HEK293T (cell line): ENCODE results near the gene CASR.

Source experiments
- CTCF ChIA-PET: fragments of 350-600 bp; formaldehyde crosslinking; extraction: SDS; loops from one replicate; lab custom pipeline; 2021; ENCODE audit warnings: antibody characterized with exemption, inconsistent platforms; lab: Yijun Ruan, JAX
- POLR2A ChIA-PET: fragments of 350-600 bp; formaldehyde crosslinking; extraction: SDS; loops from one replicate; lab custom pipeline; 2020; ENCODE audit warnings: antibody characterized with exemption, inconsistent platforms; lab: Yijun Ruan, JAX
- DNase-seq: peaks from one replicate; pipeline ENCODE4 v3.0.0; 2012; ENCODE audit warnings: mixed read lengths; ENCODE audit errors: extremely low spot score
- ARNT ChIP-seq: fragments of 450-650 bp; IDR thresholded peaks from 2 replicates; pipeline ENCODE4 v1.6.1; 2017; ENCODE audit warnings: mild to moderate bottlenecking
- BHLHE40 ChIP-seq: fragments of 450-650 bp; IDR thresholded peaks from 2 replicates; pipeline ENCODE4 v1.6.1; 2016; ENCODE audit warnings: mild to moderate bottlenecking, moderate library complexity, borderline replicate concordance
- CTBP1 ChIP-seq: fragments of 450-650 bp; IDR thresholded peaks from 2 replicates; pipeline ENCODE4 v1.6.1; 2016; ENCODE audit warnings: borderline replicate concordance
- ELF4 ChIP-seq: fragments of 450-650 bp; IDR thresholded peaks from 2 replicates; pipeline ENCODE4 v1.6.1; 2017; ENCODE audit warnings: antibody characterized with exemption
- FOXA1 ChIP-seq: fragments of 450-650 bp; IDR thresholded peaks from 2 replicates; pipeline ENCODE4 v1.6.1; 2016; ENCODE audit warnings: mild to moderate bottlenecking
- FOXK2 ChIP-seq: fragments of 450-650 bp; IDR thresholded peaks from 2 replicates; pipeline ENCODE4 v1.6.1; 2016; ENCODE audit warnings: mild to moderate bottlenecking
- FOXM1 ChIP-seq: fragments of 450-650 bp; IDR thresholded peaks from 2 replicates; pipeline ENCODE4 v1.6.1; 2017; ENCODE audit warnings: mild to moderate bottlenecking, borderline replicate concordance
- HDGF ChIP-seq: fragments of 450-650 bp; IDR thresholded peaks from 2 replicates; pipeline ENCODE4 v1.6.1; 2017; ENCODE audit warnings: antibody characterized with exemption, borderline replicate concordance
- L3MBTL2 ChIP-seq: fragments of 450-650 bp; conservative IDR thresholded peaks from 2 replicates; pipeline ENCODE4 v1.6.1; 2016; ENCODE audit warnings: mild to moderate bottlenecking
- LEF1 ChIP-seq: fragments of 450-650 bp; IDR thresholded peaks from 2 replicates; pipeline ENCODE4 v1.6.1; 2017; ENCODE audit warnings: mild to moderate bottlenecking, borderline replicate concordance
- NFRKB ChIP-seq: fragments of 450-650 bp; IDR thresholded peaks from 2 replicates; pipeline ENCODE4 v1.6.1; 2016; ENCODE audit warnings: mild to moderate bottlenecking, moderate library complexity
- PKNOX1 ChIP-seq: fragments of 450-650 bp; IDR thresholded peaks from 2 replicates; pipeline ENCODE4 v1.6.1; 2016
- SP1 ChIP-seq: fragments of 450-650 bp; IDR thresholded peaks from 2 replicates; pipeline ENCODE4 v1.6.1; 2017
- SUZ12 ChIP-seq: fragments of 450-650 bp; IDR thresholded peaks from 2 replicates; pipeline ENCODE4 v1.6.1; 2016; ENCODE audit warnings: mild to moderate bottlenecking
- TARDBP ChIP-seq: fragments of 450-650 bp; IDR thresholded peaks from 2 replicates; pipeline ENCODE4 v1.6.1; 2016
- ZNF384 ChIP-seq: fragments of 450-650 bp; IDR thresholded peaks from 2 replicates; pipeline ENCODE4 v1.6.1; 2016

Gene CASR

GRCh38 chr3:122234117-122234516 is 50.6 kb downstream of the CASR start:
- CTCF ChIA-PET = no interaction called here
- no peak for DNase-seq
- TF ChIP-seq BHLHE40 = no peak
- no peak for TF ChIP-seq FOXK2
- TF ChIP-seq NFRKB = no peak
- no peak for TF ChIP-seq LEF1
- TF ChIP-seq CTBP1 = no peak
- POLR2A ChIA-PET = no interaction called here

GRCh38 chr3:122235147-122235546 is 51.7 kb downstream of the CASR start:
- no peak for TF ChIP-seq ELF4
- TF ChIP-seq FOXM1 = no peak
- TF ChIP-seq LEF1 = no peak
- no peak for TF ChIP-seq PKNOX1
- no peak for TF ChIP-seq L3MBTL2
- no peak for TF ChIP-seq ZNF384
- ChIA-PET POLR2A (no interaction called here), CTCF (no interaction called here)
- DNase-seq = no peak

GRCh38 chr3:122239112-122239511 is 55.6 kb downstream of the CASR start:
- POLR2A ChIA-PET = no interaction called here
- DNase-seq = no peak
- TF ChIP-seq LEF1 (no peak), BHLHE40 (no peak), PKNOX1 (no peak), TARDBP (no peak)
- CTCF ChIA-PET = no interaction called here

- ChIA-PET POLR2A (no interaction called here), CTCF (no interaction called here)
- TF ChIP-seq TARDBP = no peak
- TF ChIP-seq NFRKB = no peak
- no peak for TF ChIP-seq FOXK2
- no peak for TF ChIP-seq ZNF384
- no peak for TF ChIP-seq LEF1
- TF ChIP-seq ELF4 = no peak
- TF ChIP-seq FOXA1 = no peak
- no peak for TF ChIP-seq FOXM1
- no peak for TF ChIP-seq SP1
- TF ChIP-seq ARNT = no peak
- no peak for TF ChIP-seq HDGF
- TF ChIP-seq CTBP1 = no peak
- DNase-seq = no peak
Observed at GRCh38 chr3:122245513-122246174, 62.2 kb downstream of the CASR start.

GRCh38 chr3:122246199-122246598 is 62.7 kb downstream of the CASR start:
- no peak for DNase-seq
- TF ChIP-seq FOXK2 = no peak
- no peak for TF ChIP-seq BHLHE40
- no peak for TF ChIP-seq TARDBP
- TF ChIP-seq FOXM1 = no peak
- no peak for TF ChIP-seq CTBP1
- TF ChIP-seq SP1 = no peak
- no peak for TF ChIP-seq L3MBTL2
- TF ChIP-seq ELF4 = no peak
- TF ChIP-seq LEF1 = no peak
- TF ChIP-seq SUZ12 = no peak
- TF ChIP-seq ARNT = no peak
- TF ChIP-seq NFRKB = no peak
- no peak for TF ChIP-seq HDGF
- TF ChIP-seq PKNOX1 = no peak
- no peak for TF ChIP-seq FOXA1
- TF ChIP-seq ZNF384 = no peak
- POLR2A ChIA-PET = no interaction called here
- CTCF ChIA-PET = no interaction called here

GRCh38 chr3:122247087-122247824 is 63.8 kb downstream of the CASR start:
- CTCF ChIA-PET = no interaction called here
- DNase-seq = no peak
- POLR2A ChIA-PET = no interaction called here
- TF ChIP-seq PKNOX1 (no peak), L3MBTL2 (no peak), ZNF384 (no peak), ARNT (no peak), SUZ12 (no peak), NFRKB (no peak), TARDBP (no peak), SP1 (no peak), HDGF (no peak), LEF1 (no peak), FOXM1 (no peak), BHLHE40 (no peak), ELF4 (no peak), FOXA1 (no peak), FOXK2 (no peak), CTBP1 (no peak)
